OCI-LY7 (cell line): ENCODE data around the gene PSMA7. TPM values are rescaled to one million over a fixed set of nuclear protein-coding genes. Genes with fewer than 3 reads are reported as not detected.

ENCODE experiments used
- BruUV-seq: library from RNA; stranded (reverse); fragments of 400-500 nt; replicated peaks from 2 replicates; lab custom pipeline; 2021; lab: Mats Ljungman, UMichigan
- CTCF ChIA-PET: fragments of 300-600 bp; sonication (Branson Sonifier 250); formaldehyde crosslinking; loops from one replicate; lab custom pipeline; 2022; ENCODE audit warnings: antibody characterized with exemption; ENCODE audit not compliant: unreplicated experiment; lab: Charles Lee
- POLR2A ChIA-PET: fragments of 300-600 bp; sonication (Branson Sonifier 250); formaldehyde crosslinking; loops from one replicate; lab custom pipeline; 2022; ENCODE audit warnings: antibody characterized with exemption; lab: Charles Lee
- DNase-seq: peaks from one replicate; pipeline ENCODE4 v3.0.0-alpha.2; 2015; ENCODE audit warnings: low spot score
- H2AFZ ChIP-seq: fragments of 200-600 bp; sonication (generic), shearing (Covaris generic); 2 replicates; pipeline ENCODE4 v1.6.1; 2014; ENCODE audit warnings: mild to moderate bottlenecking, antibody characterized with exemption, low read length, moderate library complexity
- H3K27ac ChIP-seq: fragments of 200-600 bp; sonication (generic); 2 replicates; pipeline ENCODE4 v1.5.1; 2014; ENCODE audit warnings: mixed run types, low read depth, mild to moderate bottlenecking, moderate library complexity, low read length, inconsistent platforms; ENCODE audit not compliant: poor library complexity, severe bottlenecking
- H3K36me3 ChIP-seq: fragments of 200-600 bp; sonication (generic); 2 replicates; pipeline ENCODE4 v1.6.1; 2014; ENCODE audit warnings: mild to moderate bottlenecking, antibody characterized with exemption, low read length, moderate library complexity, mixed read lengths; ENCODE audit not compliant: insufficient read depth
- H3K4me1 ChIP-seq: fragments of 200-600 bp; sonication (generic); 2 replicates; pipeline ENCODE4 v1.5.1; 2014; ENCODE audit warnings: mild to moderate bottlenecking, low read length; ENCODE audit not compliant: insufficient read depth, poor library complexity, severe bottlenecking
- H3K4me2 ChIP-seq: fragments of 200-600 bp; sonication (generic); 2 replicates; pipeline ENCODE4 v1.6.1; 2014; ENCODE audit warnings: mild to moderate bottlenecking, low read length
- H3K4me3 ChIP-seq: fragments of 200-600 bp; sonication (generic); 2 replicates; pipeline ENCODE4 v1.5.1; 2014; ENCODE audit warnings: mild to moderate bottlenecking, low read depth, low read length; ENCODE audit not compliant: poor library complexity, severe bottlenecking
- H3K79me2 ChIP-seq: fragments of 200-600 bp; sonication (generic); 2 replicates; pipeline ENCODE4 v1.6.1; 2016; ENCODE audit warnings: low read depth, mild to moderate bottlenecking, low read length, moderate library complexity, mixed read lengths; ENCODE audit not compliant: insufficient read depth
- H3K9me2 ChIP-seq: fragments of 200-600 bp; sonication (generic); 2 replicates; pipeline ENCODE4 v1.6.1; 2016; ENCODE audit warnings: mild to moderate bottlenecking, low read length, mixed read lengths; ENCODE audit not compliant: insufficient read depth
- H3K9me3 ChIP-seq: fragments of 200-600 bp; sonication (generic); 2 replicates; pipeline ENCODE4 v1.6.1; 2014; ENCODE audit warnings: mild to moderate bottlenecking, mixed run types, low read length, mixed read lengths
- H4K20me1 ChIP-seq: fragments of 200-600 bp; sonication (generic); 2 replicates; pipeline ENCODE4 v1.6.1; 2014; ENCODE audit warnings: mild to moderate bottlenecking, antibody characterized with exemption, low read length, moderate library complexity, mixed read lengths; ENCODE audit not compliant: insufficient read depth
- EZH2phosphoT487 ChIP-seq: fragments of 200-600 bp; sonication (generic); IDR thresholded peaks from 2 replicates; pipeline ENCODE4 v1.6.1; 2018; ENCODE audit warnings: low read depth, borderline replicate concordance, mild to moderate bottlenecking, mixed run types, antibody characterized with exemption, low read length, moderate library complexity, mixed read lengths
- intact Hi-C: fragments of 100-400 bp; cut with micrococcal nuclease; formaldehyde crosslinking; loops from one replicate; pipeline ENCODE4 v1.10.0; 2022; ENCODE audit not compliant: unreplicated experiment
- total RNA-seq, 2 experiments: library from RNA; depleted of rRNA in 1 of 2; stranded (reverse); fragments of >200 nt in 1 of 2; shearing (Covaris generic) in 1 of 2; gene quantifications; 2 replicates each; pipeline ENCODE4 v1.2.3, GENCODE V29; 2014 to 2022
- TF ChIP-seq, protein P1 (sequence below): fragments of 200-600 bp; sonication (generic); conservative IDR thresholded peaks from 2 replicates; pipeline ENCODE4 v1.5.1; 2014; ENCODE audit warnings: mild to moderate bottlenecking, antibody characterized with exemption, low read length, moderate library complexity, mixed read lengths

The PSMA7 gene
- total RNA-seq, 2 experiments from 2014 or later = 247 to 266 TPM

DNA sequence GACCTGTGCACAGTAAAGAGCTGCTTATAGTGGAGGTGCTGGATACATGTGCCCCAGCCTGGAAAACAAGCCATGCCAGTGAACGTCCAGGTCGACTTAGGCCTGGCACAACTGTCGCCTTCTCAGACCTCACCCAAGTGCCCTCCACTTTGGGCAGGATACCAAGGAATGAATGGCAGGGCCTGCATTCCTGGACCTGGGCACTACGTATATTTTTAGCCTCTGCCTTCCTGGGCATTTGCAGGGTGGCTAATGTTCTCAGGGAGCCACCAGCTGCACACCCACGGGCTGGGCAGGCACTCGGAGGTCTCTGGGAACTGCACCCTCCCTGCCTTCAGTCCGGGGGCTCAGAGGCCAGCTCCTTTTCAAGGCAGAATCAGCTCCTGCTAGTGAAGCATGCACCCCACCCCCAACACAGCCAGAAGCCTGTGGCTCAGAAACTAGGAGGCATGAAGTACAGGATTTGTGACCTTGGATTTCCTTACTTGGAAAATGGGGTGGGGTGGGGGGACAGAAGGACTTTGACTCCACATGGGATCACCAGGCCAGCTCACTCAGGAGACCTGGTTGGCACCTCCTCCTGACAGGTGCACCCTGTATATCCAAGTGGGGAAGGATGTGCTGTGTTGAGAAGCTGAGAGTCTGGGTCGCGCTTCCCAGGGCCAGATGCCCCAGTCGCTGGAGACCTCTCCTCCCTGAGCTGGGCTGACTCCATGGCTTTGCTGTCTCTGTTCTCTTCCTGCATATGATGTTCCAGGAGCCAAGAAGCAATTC, 23.4 kb downstream of the PSMA7 start:
- no TSS peak for BruUV-seq
- POLR2A ChIA-PET = no interaction called here
- CTCF ChIA-PET = no interaction called here
- Histone ChIP-seq H2AFZ (no peak overlapping the region), H3K27ac (no peak overlapping the region), H4K20me1 (peaks cover 13% of the 10 kb centered on the region), H3K4me2 (no peak overlapping the region), H3K9me2 (no peaks in the 10 kb centered on the region), H3K4me1 (peaks cover 40% of the 10 kb centered on the region), H3K79me2 (peaks cover 20% of the 10 kb centered on the region), H3K36me3 (peaks cover 14% of the 10 kb centered on the region), H3K9me3 (no peaks in the 10 kb centered on the region), H3K4me3 (no peak overlapping the region)
- no peak for DNase-seq
- no peak for TF ChIP-seq EZH2phosphoT487
- TF ChIP-seq, protein P1, sequence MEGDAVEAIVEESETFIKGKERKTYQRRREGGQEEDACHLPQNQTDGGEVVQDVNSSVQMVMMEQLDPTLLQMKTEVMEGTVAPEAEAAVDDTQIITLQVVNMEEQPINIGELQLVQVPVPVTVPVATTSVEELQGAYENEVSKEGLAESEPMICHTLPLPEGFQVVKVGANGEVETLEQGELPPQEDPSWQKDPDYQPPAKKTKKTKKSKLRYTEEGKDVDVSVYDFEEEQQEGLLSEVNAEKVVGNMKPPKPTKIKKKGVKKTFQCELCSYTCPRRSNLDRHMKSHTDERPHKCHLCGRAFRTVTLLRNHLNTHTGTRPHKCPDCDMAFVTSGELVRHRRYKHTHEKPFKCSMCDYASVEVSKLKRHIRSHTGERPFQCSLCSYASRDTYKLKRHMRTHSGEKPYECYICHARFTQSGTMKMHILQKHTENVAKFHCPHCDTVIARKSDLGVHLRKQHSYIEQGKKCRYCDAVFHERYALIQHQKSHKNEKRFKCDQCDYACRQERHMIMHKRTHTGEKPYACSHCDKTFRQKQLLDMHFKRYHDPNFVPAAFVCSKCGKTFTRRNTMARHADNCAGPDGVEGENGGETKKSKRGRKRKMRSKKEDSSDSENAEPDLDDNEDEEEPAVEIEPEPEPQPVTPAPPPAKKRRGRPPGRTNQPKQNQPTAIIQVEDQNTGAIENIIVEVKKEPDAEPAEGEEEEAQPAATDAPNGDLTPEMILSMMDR = no peak
- intact Hi-C loops = no loop called here

DNA sequence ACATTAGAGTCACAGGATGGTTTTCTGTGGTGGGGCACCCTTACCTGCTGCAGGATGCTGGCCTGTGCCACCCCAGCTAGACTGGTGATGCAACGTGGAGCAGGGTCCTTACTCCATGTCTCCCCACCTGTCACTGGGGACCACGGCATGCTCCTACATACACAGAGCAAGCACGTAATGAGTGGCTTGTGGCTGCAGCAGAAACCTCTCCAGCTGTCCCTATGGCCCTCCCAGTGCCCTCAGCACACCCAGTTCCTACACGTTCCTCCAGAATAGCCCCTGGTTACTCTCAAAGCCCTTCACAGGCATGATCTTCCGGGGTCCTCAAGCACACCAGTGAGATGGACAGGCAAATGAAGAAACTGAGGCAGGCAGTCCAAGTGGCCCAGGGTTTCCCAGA, 24.1 kb downstream of the PSMA7 start:
- peaks cover 37% of the 10 kb centered on the region for H3K4me1 ChIP-seq
- no peaks in the 10 kb centered on the region for H3K9me2 ChIP-seq
- peaks cover 11% of the 10 kb centered on the region for H4K20me1 ChIP-seq
- no peak for TF ChIP-seq EZH2phosphoT487
- TF ChIP-seq, protein P1 = no peak
- ChIA-PET POLR2A (no interaction called here), CTCF (no interaction called here)
- H3K4me3 ChIP-seq = no peak overlapping the region
- DNase-seq = no peak
- H2AFZ ChIP-seq = no peak overlapping the region
- peaks cover 13% of the 10 kb centered on the region for H3K79me2 ChIP-seq
- no peaks in the 10 kb centered on the region for H3K9me3 ChIP-seq
- H3K4me2 ChIP-seq = no peak overlapping the region
- intact Hi-C loops = no loop called here
- BruUV-seq = no TSS peak
- H3K27ac ChIP-seq = no peak overlapping the region
- H3K36me3 ChIP-seq = peaks cover 8% of the 10 kb centered on the region; the same call in 1 of the 2 replicates
